Activated CD4-positive, alpha-beta T cell treated with anti-CD3 and anti-CD28 coated beads, Interleukin-2, amount 50 U/mL, for 1 hour (primary cell): ENCODE measurements around the gene TET2.

ENCODE experiments used
- DNase-seq: peaks from one replicate; pipeline ENCODE4 v3.0.0-alpha.2; 2020

TET2 gene

DNA sequence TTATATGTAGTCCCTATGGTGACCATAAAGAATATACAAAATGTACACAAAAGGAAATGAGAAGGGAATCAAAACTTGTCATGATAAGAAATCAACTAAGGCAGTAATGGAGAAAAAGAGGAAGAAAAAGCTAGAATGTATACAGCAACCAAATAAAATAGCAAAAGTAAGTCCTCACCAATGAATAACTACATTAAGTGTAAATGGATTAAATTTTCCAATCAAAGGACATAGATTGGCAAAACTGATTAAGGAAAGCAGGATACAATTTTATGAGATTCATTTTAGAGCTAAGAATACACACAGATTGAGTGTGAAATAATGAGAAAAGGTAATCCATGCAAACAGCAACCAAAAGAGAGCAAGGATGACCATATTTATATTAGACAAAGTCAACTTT lies 157.4 kb downstream of the TET2 start:
- no peak for DNase-seq

DNA sequence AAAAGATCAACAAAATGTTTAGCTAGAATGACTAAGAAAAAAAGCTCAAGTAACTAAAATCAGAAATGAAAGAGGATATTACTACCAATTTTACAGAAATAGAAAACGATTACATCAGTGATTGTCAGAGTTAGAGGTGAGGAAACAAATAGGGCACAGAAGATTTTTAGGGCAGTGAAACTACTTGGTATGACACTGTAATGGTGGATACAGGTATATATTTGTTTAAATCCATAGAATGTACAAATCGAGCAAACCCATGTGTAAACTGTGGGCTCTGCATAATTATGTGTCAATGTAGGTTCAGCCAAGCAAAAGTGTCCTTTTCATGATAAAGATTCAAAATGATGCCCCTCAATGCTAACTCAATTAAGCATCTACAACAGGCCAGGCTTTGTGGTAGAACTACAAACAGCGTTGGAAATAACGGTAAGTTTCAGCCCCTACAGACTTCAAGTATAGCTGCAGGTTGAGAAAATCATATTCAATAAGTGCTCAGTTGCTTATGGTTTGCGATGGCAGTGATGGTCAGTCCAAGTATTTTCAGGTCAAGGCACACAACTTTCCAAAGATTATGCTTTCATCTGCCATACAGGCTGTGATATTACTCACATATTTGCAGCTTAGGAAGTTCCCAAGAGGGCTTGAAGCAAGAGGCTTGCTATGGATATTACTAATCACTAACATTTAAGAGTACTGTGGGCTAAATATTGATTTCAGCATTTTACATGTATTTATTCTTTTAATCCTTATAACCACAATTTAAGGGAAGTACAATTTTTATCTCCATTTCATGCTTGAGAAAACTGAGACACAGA lies 158.6 kb downstream of the TET2 start:
- DNase-seq = no peak

DNA sequence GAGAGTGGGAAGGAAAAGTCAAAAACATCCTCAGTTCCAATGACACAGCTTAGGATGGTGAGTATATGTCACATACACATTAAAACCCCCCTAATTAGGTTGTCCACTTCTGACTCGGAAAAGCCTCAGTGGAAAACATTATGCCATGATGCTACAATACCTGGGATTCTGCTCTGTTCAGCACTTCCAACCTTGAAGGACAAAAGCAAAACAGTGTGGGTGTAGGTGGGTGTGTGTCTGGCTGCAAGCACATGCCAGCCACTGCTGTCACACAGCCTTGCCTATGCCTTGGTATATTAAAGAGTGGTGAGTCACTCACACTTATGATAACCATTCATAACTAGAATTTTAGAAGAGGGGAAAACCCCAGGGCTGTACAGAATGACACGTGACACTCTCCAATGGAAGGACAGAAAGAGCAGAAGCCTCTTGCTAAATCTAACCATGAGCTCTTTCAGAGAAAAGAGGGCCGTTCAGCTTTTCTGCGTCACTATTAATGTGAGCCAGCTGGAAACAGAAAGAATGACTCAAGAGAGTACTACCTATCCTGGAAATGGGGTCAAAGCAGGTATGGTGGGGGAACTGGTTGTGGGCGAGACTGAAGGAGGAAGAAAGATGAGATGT lies 159.6 kb downstream of the TET2 start:
- peak; percentile 1 for DNase-seq

DNA sequence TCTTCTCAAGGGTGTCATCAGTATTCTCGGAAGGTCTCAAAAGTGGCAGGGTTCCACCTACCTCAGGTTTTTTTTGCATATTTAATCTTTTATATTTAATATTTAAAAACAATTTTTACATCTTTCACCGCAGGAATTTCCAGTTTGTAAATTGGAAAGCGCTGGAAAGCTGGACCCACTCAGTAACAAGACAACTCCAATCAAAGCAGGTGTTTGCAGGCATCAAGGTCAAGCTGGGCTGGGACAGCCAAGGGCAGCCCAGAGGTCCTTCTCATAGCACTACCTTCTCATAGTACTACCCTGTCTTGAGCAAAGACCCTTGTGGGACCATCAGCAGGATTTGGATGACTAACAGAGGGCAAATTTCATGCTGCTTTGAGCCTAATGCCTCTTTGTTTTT lies 160.1 kb downstream of the TET2 start:
- no peak for DNase-seq

DNA sequence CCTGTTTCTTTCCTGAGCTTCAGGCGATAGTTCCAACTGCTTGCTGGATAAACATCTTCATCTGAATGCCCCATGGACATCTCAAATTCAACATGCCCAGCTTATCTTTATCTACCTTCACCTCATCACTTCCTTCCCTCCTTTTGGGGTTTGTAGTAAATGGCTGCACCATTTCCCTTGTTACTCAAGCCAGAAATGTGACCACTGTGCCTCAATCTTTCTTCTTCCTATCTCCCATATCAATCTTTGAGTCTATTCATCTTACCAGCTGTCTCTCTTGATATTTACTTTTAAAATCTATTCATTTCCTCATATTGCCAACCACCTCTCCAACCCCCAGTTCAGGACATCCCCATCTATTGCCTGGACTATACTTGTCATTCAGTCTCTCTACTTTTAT lies 171.8 kb downstream of the TET2 start:
- no peak for DNase-seq

DNA sequence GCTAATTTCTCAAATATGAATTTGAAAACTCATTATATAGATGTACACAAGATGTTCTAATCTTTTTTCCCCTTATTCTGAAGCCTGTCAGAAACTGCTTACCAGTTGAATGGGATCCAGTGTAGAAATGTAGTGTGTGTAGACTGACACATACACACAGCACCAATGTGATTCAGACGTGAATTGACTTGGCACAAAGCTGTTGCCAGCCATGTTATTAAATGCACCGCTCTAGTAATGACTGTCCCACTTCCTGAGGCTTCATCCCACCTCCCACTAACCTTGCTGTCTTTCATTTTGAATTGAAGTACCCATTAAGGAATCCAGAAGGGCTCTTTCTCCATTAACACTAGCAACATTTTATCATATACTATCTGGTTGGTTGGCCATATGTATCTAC lies 180.5 kb downstream of the TET2 start:
- DNase-seq = no peak

DNA sequence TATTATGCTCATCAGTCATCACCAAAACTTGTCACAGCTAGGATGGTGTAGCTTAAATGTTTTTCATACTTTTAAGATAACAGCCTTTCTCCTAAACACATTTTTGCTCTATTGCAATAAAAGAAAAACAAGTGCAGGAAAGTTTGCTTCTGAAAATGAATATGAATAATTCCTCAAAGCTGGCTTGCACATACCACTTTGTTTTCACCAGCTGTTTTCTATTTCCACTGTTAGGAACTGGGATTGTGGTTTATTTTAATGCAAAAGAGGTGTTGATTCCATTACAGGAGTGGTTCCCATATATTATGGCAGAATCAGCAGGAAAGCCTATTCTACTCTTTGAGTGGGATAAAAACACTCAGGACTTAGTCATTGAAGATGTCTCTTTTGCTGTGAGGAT lies 181.3 kb downstream of the TET2 start:
- no peak for DNase-seq

DNA sequence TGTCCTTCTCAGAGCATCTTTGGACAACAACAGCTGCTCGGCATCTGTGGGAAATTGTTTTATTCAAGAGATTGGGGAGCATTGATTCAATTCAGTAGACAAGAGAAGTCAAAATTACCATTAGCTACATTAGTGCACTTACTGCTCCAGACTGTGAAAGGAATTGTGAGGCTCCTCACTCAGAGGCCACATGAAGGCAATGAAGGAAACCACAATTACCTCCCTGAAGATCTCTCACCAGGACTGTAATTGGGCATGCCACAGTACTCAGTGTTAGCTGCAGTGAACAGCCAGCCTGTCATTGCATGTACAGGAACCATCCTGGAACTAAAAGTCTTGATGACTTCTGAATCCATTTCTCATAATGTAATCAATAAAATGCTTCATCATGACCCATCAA lies 182.4 kb downstream of the TET2 start:
- DNase-seq = no peak
